Neural cell (in vitro differentiated cells): Measurements from ENCODE around the gene RBBP8NL.

Source experiments
- CTCF ChIP-seq: fragments of 450-650 bp; IDR thresholded peaks from 2 replicates; pipeline ENCODE4 v1.5.1; 2014; ENCODE audit warnings: antibody characterized with exemption, mild to moderate bottlenecking, moderate library complexity; ENCODE audit not compliant: poor library complexity, severe bottlenecking
- EZH2 ChIP-seq: fragments of 200-600, 300-800 bp; shearing (Covaris generic), sonication (generic); IDR thresholded peaks from 2 replicates; pipeline ENCODE4 v1.6.1; 2014; ENCODE audit warnings: antibody characterized with exemption, low read length, borderline replicate concordance, mild to moderate bottlenecking; ENCODE audit not compliant: insufficient read depth, poor library complexity, severe bottlenecking
- MXI1 ChIP-seq: fragments of 450-650 bp; conservative IDR thresholded peaks from 2 replicates; pipeline ENCODE4 v1.6.1; 2014; ENCODE audit warnings: antibody characterized with exemption, mild to moderate bottlenecking; ENCODE audit not compliant: poor library complexity, severe bottlenecking
- POLR2AphosphoS5 ChIP-seq: IDR thresholded peaks from 2 replicates; pipeline ENCODE4 v1.6.1; 2012
- TAF1 ChIP-seq: IDR thresholded peaks from 2 replicates; pipeline ENCODE4 v1.6.1; 2012; ENCODE audit warnings: low read depth
- TF ChIP-seq, protein P1 (sequence below): IDR thresholded peaks from 2 replicates; pipeline ENCODE4 v1.6.1; 2012; ENCODE audit warnings: borderline replicate concordance

DNA sequence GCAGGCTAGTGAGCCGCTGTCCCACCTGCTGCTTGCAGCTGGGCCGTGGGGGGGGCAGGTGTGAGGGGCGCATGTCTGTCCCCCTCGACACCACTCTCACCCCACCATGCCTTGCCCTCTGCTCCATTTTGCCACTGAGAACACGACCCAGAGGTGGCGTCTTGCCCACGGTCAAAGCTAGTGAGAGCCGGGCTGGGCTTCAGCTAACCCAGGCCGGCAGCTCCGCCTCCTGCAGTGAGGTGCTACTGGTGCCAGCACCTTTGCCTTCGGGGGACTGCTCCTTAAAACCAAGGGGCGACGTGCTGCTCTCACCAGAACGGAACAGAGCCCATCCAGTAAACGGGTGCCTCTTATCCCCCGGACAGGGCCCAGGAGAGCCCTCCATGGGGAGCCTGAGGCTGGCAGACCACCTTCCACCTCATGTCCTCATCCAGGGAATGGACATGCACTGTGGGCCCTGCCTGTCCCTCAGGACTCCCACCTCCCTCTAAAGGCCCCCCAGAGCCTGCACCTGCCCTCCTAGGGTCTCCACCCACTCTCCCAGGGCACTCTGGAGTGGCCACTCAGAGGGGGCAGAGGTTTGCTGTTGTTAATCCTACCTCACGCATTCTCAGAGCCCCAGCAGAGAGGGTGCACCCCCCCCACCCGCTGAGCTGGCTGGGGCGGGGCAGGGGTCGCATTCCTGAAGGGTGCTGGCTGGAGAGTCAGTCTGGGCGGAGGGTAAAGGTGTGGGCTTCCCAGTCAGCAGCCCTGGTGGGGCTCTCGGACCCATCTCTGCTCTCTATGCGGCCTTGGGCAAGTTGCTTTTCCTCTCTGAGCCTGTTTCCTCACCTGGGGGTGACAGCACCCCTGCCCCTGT, 2.9 kb downstream of the RBBP8NL start:
- TF ChIP-seq MXI1 (no peak), CTCF (no peak), TAF1 (no peak), POLR2AphosphoS5 (no peak), EZH2 (no peak)
- TF ChIP-seq, protein P1, sequence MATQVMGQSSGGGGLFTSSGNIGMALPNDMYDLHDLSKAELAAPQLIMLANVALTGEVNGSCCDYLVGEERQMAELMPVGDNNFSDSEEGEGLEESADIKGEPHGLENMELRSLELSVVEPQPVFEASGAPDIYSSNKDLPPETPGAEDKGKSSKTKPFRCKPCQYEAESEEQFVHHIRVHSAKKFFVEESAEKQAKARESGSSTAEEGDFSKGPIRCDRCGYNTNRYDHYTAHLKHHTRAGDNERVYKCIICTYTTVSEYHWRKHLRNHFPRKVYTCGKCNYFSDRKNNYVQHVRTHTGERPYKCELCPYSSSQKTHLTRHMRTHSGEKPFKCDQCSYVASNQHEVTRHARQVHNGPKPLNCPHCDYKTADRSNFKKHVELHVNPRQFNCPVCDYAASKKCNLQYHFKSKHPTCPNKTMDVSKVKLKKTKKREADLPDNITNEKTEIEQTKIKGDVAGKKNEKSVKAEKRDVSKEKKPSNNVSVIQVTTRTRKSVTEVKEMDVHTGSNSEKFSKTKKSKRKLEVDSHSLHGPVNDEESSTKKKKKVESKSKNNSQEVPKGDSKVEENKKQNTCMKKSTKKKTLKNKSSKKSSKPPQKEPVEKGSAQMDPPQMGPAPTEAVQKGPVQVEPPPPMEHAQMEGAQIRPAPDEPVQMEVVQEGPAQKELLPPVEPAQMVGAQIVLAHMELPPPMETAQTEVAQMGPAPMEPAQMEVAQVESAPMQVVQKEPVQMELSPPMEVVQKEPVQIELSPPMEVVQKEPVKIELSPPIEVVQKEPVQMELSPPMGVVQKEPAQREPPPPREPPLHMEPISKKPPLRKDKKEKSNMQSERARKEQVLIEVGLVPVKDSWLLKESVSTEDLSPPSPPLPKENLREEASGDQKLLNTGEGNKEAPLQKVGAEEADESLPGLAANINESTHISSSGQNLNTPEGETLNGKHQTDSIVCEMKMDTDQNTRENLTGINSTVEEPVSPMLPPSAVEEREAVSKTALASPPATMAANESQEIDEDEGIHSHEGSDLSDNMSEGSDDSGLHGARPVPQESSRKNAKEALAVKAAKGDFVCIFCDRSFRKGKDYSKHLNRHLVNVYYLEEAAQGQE, result no peak
